GM18951 (cell line): ENCODE data around the gene FNDC11.

Source experiments
- POLR2A ChIP-seq: IDR thresholded peaks from 4 replicates; pipeline ENCODE4 v1.6.1; 2011; ENCODE audit warnings: mild to moderate bottlenecking; ENCODE audit not compliant: insufficient read length, insufficient read depth; ENCODE audit errors: extremely low read depth
- in situ Hi-C: fragments of 300-500 bp; cut with MboI; formaldehyde crosslinking; loops from one replicate; pipeline ENCODE4 v1.12.0; 2022; ENCODE audit warnings: low sequenced_read_pairs, mixed read lengths, inconsistent platforms; ENCODE audit not compliant: unreplicated experiment

Gene FNDC11

DNA sequence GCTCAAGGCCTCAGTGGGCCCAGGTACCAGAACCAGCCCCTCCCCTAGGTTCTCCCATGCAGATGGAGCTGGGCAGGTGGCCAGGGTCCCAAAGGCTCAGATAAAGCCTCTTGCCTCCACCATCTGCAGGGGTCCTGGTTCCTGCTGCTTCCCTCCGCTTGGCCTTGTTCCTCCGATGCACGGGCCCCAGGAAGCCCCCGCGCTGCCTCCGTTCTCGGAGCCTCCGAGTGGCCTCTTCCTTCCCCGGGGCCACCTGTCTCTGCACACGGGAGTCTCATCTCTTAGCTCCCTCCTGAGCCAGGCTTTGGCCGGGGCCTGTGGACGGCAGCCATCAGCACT lies 14.9 kb upstream of the FNDC11 start:
- no peak for TF ChIP-seq POLR2A
- in situ Hi-C loops: no loop called here

DNA sequence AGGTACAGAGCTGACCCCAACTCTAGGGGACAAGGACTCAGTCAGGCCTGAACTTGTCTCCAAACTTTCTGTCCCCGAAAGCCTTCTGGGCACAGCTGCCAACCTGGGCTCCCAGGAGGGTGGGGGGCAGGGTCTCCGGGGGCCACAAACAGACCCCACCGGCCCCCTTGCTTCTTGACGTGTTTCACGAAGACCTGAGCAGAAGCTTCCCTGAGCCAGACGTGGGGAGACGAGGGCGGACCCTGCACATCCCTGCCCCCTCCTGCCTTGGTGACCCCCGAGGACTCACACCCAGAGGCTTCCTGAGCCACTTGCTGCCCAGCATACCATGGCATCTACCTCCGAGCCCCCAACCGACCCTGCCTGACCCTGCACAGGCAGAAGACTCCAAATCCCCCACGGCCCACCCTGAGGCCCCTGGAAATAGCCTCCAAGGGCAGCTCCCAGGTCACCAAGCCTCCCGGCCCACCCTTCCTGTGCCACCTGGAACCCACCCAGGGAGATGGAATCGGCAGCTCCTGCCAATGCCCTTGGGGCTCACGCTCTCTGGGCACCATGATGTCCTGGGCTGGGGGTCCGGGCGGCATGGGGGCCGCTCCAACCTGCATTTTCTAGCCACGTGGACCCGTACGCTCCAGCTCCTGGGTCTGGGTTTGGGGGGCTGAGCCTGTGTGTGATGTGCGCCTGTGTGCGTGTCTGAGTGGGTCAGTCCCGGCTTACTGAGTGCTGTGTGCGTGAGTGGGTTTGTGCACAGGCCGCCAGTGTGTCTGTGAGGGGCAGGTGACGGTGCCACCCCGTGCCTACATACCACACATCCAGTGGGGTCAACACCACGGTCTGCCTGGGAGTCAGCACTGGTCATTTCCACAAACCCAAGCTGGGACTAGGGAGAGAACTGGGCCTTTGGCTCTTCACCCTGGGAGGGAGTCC lies 14.3 kb upstream of the FNDC11 start:
- no peak for TF ChIP-seq POLR2A
- in situ Hi-C loops: no loop called here

DNA sequence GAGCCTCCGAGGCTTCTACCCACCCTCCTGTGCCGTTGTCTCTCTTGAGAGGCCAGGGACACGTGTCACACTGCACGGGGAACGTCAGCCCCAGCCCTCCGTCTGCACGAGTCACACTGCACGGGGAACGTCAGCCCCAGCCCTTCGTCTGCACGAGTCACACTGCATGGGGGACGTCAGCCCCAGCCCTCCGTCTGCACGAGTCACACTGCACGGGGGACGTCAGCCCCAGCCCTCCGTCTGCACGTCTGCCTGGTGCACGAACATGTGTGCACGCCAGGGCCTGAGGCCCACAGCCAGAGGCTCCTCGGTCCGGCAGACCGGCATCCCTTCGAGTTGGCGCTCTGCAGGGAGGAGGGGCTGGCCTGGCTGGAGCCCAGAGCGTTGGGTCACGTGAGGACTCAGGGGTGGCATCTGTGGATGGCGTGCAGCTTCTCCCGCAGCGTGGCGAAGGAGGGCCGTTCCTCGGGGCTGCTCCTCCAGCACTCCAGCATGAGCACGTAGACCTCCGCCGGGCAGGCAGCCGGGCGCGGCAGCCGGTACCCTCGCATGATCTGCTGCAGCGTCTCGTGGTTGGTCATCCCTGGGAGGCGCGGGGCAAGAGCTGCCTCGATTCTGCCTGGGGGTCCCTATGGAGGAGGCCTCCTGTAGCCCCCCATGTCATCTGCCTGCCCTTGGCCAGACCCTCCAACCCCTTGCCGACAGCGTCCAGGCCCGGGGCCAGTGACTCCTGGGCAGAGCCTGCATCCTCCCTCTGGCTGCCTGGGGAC lies 13.4 kb upstream of the FNDC11 start:
- in situ Hi-C loops: no loop called here
- TF ChIP-seq POLR2A: no peak

DNA sequence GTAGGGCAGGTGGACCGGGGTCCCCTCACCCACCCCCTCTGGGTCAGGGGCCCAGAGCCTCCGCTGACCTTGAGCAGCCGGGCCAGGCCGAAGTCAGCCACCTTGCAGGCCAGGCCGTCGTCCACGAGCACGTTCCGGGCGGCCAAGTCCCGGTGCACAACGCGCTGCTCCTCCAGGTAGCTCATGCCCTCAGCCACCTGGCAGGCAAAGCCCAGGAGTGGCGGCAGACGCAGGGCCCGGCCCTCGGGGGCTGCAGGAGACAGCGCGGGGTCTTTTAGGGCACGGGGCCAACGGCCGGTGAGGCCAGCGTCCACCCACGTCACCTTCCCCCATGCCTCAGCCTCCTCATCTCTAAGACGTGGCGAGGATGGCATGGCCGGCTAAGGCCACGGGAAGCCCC lies 12.6 kb upstream of the FNDC11 start:
- in situ Hi-C loops: no loop called here
- no peak for TF ChIP-seq POLR2A

DNA sequence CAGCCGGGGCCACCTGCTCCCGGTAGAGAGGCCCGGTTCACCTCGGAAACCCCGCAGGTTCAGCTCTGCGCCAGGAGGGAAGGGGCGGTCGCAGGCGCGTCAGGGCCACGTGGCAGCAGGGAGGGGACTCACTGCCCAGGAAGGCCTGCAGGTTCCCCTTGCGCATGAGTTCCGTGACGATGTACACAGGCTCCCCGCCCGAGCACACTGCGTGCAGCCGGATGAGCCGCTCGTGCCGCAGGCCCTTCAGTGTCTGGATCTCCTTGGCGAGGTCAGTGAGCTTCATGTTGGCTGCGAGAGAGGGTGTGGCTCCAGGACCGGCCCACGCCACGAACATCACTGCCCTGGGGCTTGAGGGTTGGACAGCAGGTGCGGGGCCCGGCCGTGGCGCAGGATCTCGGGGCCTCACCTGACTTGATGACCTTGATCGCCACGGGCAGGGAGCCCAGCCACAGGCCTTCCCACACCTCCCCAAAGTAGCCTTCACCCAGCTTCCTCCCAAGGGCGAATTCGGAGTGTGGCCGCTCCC lies 11.9 kb upstream of the FNDC11 start:
- TF ChIP-seq POLR2A: no peak
- in situ Hi-C loops: no loop called here

DNA sequence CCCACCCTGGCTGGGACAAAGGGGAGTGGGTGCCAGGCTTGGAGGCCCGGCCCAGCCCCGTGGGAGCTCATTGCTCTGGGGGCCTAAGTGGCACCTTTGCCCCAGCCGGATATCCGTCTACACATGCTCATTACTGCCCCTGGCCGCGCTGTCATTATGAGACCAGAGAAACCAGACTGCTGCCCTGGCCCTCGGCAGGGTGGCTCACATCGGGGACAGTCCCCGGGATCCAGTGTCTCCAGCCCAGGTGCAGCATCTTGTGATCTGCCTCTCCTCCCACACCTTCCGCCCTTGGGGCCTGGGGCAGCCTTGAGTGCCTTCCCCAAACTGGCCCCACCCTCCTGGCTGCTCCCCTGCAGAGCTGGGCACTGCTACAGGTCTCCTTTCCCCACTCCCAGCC lies 11.3 kb upstream of the FNDC11 start:
- in situ Hi-C loops: no loop called here
- no peak for TF ChIP-seq POLR2A

DNA sequence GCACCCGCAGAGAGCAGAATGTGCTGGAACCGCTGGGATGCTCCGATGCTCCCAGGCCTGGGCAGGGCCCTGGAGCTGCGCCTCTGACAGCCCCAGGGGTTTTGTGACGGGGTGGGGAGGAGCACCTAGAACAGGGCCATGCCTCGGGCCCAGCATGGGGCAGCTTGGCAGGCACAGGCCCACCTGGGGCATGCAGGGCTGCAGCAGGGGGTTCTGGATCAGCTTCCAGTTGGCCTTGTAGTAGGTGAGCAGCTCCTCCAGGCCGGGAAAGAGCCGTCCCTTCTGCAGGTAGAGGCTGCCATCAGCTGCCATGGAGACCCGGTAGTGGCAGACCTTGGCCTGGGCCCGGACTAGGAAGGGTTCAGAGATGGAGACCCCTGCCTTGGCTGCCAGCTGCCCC lies 10.8 kb upstream of the FNDC11 start:
- in situ Hi-C loops: no loop called here
- TF ChIP-seq POLR2A: no peak

DNA sequence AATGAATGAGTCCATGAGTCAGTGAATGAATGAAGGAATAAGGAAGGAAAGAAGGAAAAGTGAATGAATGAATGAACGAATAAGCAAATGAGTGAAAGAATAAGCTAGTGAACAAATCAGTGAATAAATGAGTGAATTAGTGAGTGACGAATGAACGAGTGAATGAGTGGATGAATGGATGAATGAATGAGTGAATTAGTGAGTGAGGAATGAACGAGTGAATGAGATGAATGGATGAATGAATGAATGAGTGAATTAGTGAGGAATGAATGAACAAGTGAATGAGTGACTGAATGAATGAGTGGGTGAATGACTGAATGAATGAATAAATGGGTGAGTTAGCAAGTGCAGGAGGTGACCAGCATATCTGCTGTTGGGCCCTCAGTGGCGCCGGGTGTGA lies 10.2 kb upstream of the FNDC11 start:
- in situ Hi-C loops: no loop called here
- no peak for TF ChIP-seq POLR2A

DNA sequence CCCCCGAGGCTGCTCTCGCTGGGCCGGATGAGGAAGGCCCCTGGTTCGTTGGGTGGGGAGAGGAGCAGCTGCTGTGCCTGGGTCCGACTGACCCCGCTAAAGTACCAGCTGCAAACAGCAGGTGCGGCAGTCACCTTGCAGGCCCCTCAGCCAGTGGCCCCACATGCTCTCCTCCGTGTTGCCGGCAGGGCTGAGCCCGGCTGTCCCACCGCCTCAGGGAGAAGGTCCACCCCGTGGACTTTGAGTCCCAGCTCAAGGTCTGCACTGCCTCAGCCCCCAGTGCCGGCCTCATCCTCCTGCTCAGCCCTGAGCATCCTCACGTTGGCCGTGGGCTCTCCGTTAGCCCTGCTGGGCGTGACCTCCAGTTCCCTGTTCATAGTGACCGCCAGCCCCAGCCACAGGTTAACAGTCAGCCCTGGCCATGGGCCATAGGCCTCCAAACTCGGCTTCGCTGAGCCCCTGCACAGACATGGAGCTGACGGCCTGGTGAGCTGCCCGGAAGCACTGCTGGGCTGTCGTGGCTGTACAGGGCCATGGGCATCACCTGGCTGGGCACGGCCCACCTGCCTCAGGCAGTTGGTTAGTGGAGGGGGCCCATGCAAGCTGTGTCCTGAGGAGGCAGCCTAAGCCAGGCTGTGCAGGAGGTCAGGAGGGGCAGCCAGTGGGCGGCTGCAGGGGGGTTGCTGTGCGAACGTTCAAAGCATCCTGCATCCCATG lies 9.6 kb upstream of the FNDC11 start:
- TF ChIP-seq POLR2A: no peak
- in situ Hi-C loops: no loop called here

DNA sequence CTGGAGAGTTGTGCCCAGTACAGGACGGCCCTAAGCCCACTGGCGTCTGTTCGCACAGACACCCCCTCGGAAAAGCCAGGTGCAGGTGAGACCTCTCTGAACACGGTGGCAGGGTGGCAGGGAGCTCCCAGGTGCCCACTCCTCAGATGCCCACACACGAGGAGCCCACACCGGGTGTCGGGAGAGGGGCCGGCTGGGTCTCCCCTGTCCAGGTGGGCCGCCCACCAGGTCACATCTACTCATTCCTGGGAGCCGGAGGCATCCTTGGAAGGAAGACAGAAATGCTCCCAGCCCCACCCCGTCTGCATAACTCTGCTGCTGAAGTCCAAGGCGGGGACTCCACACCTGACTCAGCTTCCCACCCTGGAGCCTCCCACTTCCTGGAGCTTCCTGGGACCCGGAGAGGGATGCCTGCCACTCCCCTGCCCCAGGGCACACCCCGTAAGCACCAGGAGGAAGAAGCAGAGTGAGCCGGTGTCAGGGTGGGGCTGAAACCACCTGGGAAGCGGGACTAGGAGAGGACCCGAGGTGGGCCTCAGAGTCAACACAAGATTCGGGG lies 8.9 kb upstream of the FNDC11 start:
- in situ Hi-C loops: no loop called here
- TF ChIP-seq POLR2A: no peak

DNA sequence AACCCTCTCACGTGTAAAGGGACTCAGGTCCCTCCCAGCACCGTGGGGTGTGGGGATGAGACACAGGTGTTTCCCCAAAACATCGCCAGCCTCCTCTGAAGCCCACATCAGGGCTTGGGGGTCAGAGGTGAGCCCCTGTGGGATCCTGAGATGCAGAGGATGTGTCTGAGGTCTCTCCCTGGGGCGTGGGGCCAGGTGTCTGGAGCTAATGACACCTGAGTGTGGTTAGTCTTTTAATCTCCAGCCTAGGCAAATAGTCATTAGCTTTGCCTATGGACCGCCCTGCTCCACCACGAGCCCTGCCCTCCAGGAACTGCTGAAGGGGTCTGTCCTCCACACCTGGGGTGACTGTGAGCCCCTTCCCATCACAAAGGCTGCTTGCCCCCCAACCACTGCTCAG lies 8.1 kb upstream of the FNDC11 start:
- in situ Hi-C loops: no loop called here

DNA sequence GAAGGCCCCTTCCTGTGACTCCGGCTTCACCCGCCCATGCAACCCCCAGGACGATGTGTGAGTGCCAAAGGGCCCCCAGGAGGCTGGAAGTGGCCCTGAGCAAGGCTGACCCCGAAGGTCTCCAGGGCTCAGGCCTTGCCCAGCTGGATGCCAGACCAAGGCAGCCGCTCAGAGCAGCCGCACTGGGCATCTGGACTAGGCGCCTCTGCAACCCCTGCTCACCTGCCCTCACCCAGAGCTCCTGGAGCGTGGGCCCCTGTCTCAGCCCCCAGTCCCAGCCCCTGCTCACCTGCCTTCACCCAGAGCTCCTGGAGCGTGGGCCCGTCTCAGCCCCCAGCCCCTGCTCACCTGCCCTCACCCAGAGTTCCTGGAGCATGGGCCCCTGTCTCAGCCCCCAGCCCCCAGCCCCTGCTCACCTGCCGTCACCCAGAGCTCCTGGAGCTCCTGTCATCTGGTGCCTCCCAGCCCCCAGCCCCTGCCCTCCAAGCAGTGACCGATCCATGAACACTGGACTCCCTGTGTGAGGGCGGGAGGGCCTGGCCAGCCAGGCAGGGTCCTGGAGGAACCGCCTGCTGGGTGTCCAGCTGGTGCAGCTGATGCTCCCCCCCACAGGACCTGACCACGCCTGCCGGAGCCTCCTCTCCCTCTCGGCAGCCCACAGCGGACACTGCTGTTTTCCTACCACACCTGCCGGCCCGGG lies 7.6 kb upstream of the FNDC11 start:
- in situ Hi-C loops: no loop called here
- TF ChIP-seq POLR2A: no peak

More for the DNA sequence above, 8.1 kb upstream of the FNDC11 start:
- no peak for TF ChIP-seq POLR2A
